Natural killer cell treated with Interleukin-12 subunit alpha and Interleukin-12 subunit beta and Interleukin-15 and Interleukin-18, amount 100 ng/mL, for 72 hours (primary cell): ENCODE results near the gene LRP5. TPM values are rescaled to one million over a fixed set of nuclear protein-coding genes. Genes with fewer than 3 reads are reported as not detected.

ENCODE experiments used
- ATAC-seq, 2 donors: fragments of 150-1000 bp; cut with Tn5 transposase in 1 of 2; sonication (Bioruptor Pico), chemical (Tn5 transposase) in 1 of 2; 2 replicates each; pipeline ENCODE4 v1.10.0; 2021
- DNase-seq: peaks from one replicate; pipeline ENCODE4 v3.0.0; 2022; ENCODE audit warnings: low spot score
- H3K27ac Mint-ChIP-seq, 2 donors: 1 replicate in 1 of 2; 2 replicates in 1 of 2; pipeline ENCODE4 v1.8.0; 2022; ENCODE audit warnings: mixed read lengths in 2 of 2, mild to moderate bottlenecking in 1 of 2, moderate library complexity in 1 of 2
- H3K27me3 Mint-ChIP-seq, 2 donors: 1 replicate in 1 of 2; 2 replicates in 1 of 2; pipeline ENCODE4 v1.8.0; 2022; ENCODE audit warnings: mixed read lengths in 2 of 2
- H3K36me3 Mint-ChIP-seq: one replicate; pipeline ENCODE4 v1.8.0; 2022; ENCODE audit warnings: mixed read lengths
- H3K4me1 Mint-ChIP-seq, 2 donors: 1 replicate in 1 of 2; 2 replicates in 1 of 2; pipeline ENCODE4 v1.8.0; 2022; ENCODE audit warnings: low read depth in 2 of 2, mixed read lengths in 2 of 2, mild to moderate bottlenecking in 1 of 2
- H3K4me3 Mint-ChIP-seq: one replicate; pipeline ENCODE4 v1.8.0; 2022; ENCODE audit warnings: mixed read lengths
- H3K9me3 Mint-ChIP-seq: 2 replicates; pipeline ENCODE4 v1.8.0; 2022; ENCODE audit warnings: mixed read lengths
- total RNA-seq, 2 donors: library from RNA; stranded (reverse); gene quantifications; one replicate each; pipeline ENCODE4 v1.2.3, GENCODE V29; 2022

Gene LRP5
- total RNA-seq, 2 donors from 2014 or later, result 0.93 to 2.1 TPM

GRCh38 chr11:68324695-68325094 lies 12.3 kb downstream of the LRP5 start:
- no peaks in the 10 kb centered on the region for H3K36me3 Mint-ChIP-seq
- peaks cover 12 to 14% of the 10 kb centered on the region in 2 donors for H3K27me3 Mint-ChIP-seq
- H3K27ac Mint-ChIP-seq, result no peak overlapping the region
- H3K4me3 Mint-ChIP-seq, result no peak overlapping the region
- ATAC-seq (no peak), DNase-seq (no peak)
- no peaks in the 10 kb centered on the region for H3K9me3 Mint-ChIP-seq
- peaks cover 4 to 5% of the 10 kb centered on the region in 2 donors for H3K4me1 Mint-ChIP-seq

- Mint-ChIP-seq H3K36me3 (no peaks in the 10 kb centered on the region), H3K9me3 (no peaks in the 10 kb centered on the region), H3K27me3 (peaks cover 12 to 16% of the 10 kb centered on the region in 2 donors), H3K4me3 (no peak overlapping the region), H3K4me1 (peaks cover 4 to 5% of the 10 kb centered on the region in 2 donors), H3K27ac (no peak overlapping the region)
- ATAC-seq, result no peak
- no peak for DNase-seq
Observed at GRCh38 chr11:68325183-68325906, 13.0 kb downstream of the LRP5 start.

DNA sequence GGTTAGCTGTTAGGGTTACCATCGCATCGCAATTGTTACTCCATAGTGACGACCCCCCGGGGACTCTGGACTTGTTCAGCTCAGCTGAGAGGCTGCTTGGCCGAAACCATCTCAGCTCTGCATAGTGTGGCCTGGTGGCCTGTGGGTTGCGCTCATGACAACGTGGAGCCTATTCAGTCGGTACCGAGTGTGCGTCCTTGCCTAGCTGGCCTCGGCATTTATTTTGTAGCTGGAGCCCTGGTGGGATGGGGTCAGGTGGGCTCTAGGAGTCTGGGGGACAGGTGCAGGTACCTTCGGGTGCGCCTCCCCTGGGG lies 13.5 kb downstream of the LRP5 start:
- ATAC-seq, result no peak
- Mint-ChIP-seq H3K36me3 (no peaks in the 10 kb centered on the region), H3K27ac (no peak overlapping the region), H3K9me3 (no peaks in the 10 kb centered on the region), H3K27me3 (peaks cover 12 to 13% of the 10 kb centered on the region in 2 donors), H3K4me3 (no peak overlapping the region), H3K4me1 (peaks cover 4 to 5% of the 10 kb centered on the region in 2 donors)
- no peak for DNase-seq

GRCh38 chr11:68326334-68327215 lies 14.2 kb downstream of the LRP5 start:
- no peak overlapping the region for H3K27ac Mint-ChIP-seq
- H3K4me3 Mint-ChIP-seq, result no peak overlapping the region
- ATAC-seq, result no peak
- peaks cover 12 to 16% of the 10 kb centered on the region in 2 donors for H3K27me3 Mint-ChIP-seq
- peaks cover 7 to 9% of the 10 kb centered on the region in 2 donors for H3K4me1 Mint-ChIP-seq
- H3K9me3 Mint-ChIP-seq, result no peaks in the 10 kb centered on the region
- no peak for DNase-seq
- H3K36me3 Mint-ChIP-seq, result no peaks in the 10 kb centered on the region

GRCh38 chr11:68327586-68328370 lies 15.4 kb downstream of the LRP5 start:
- DNase-seq (no peak), ATAC-seq (no peak)
- Mint-ChIP-seq H3K9me3 (no peaks in the 10 kb centered on the region), H3K36me3 (no peaks in the 10 kb centered on the region), H3K27me3 (peaks cover 5 to 13% of the 10 kb centered on the region in 2 donors), H3K27ac (no peak overlapping the region), H3K4me1 (peaks cover 8 to 12% of the 10 kb centered on the region in 2 donors), H3K4me3 (no peak overlapping the region)

GRCh38 chr11:68328374-68329091 lies 16.1 kb downstream of the LRP5 start:
- Mint-ChIP-seq H3K36me3 (no peaks in the 10 kb centered on the region), H3K27me3 (peaks cover 5 to 13% of the 10 kb centered on the region in 2 donors), H3K4me3 (no peak overlapping the region), H3K4me1 (peaks cover 8 to 12% of the 10 kb centered on the region in 2 donors), H3K9me3 (no peaks in the 10 kb centered on the region), H3K27ac (no peak overlapping the region)
- DNase-seq (no peak), ATAC-seq (no peak)

DNA sequence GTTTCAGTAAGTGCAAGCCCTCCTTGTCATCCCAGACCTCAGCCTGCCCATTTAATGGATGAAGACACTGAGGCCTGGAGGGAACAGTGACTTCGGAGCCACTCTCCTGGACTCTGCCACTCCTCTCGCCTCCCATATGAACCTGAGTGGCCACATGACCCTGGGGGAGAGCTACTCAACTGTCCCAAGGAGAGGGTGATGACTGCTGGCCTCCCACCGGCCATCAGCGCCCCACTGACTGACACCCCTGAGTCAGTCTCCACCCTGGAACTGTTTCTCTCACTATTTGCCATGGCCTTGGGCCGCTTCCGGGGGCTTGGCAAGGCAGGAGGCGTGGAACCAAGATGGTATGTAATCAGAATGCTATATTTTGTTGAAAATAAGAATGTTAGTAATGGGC lies 17.1 kb downstream of the LRP5 start:
- H3K27me3 Mint-ChIP-seq, result peaks cover 5 to 17% of the 10 kb centered on the region in 2 donors
- no peak overlapping the region for H3K27ac Mint-ChIP-seq
- DNase-seq, result no peak
- no peak for ATAC-seq
- H3K4me3 Mint-ChIP-seq, result no peak overlapping the region
- peaks cover 12 to 13% of the 10 kb centered on the region in 2 donors for H3K4me1 Mint-ChIP-seq
- H3K36me3 Mint-ChIP-seq, result no peaks in the 10 kb centered on the region
- H3K9me3 Mint-ChIP-seq, result no peaks in the 10 kb centered on the region

DNA sequence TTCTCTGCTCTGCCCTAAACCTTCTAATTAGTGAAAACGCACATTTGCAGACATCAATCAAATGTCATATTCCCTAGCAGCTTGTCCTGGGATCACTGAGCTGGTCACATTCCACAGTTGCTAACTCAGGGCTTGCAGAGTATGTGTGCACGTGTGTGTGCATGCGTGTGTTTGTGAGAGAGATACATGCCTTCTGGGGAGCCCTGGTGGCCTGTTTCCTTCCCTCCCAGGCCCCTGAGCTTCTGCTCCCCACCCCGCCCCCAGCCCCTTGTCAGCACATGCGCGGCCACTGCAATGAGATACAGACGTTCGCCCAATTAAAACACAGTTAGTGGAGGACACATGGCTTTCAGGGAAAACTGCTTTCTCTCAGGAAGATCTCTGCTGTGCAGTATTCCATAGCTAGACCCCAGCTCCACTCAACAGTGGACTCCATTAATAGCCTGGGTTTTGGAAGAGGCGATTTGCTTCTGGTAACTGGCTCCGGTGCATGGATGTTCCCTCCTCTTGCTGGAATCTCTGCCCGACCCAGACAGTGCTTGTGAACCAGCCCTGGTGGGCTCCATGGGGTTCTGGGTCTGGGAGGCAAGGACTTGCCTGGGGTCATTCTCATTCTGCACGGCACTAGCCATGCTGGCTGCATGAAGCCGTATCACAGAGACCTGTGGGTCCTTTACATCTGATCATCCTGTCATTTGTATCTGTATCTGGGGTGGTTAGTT lies 17.7 kb downstream of the LRP5 start:
- ATAC-seq (no peak), DNase-seq (no peak)
- H3K9me3 Mint-ChIP-seq, result no peaks in the 10 kb centered on the region
- peaks cover 5 to 17% of the 10 kb centered on the region in 2 donors for H3K27me3 Mint-ChIP-seq
- no peaks in the 10 kb centered on the region for H3K36me3 Mint-ChIP-seq
- no peak overlapping the region for H3K4me3 Mint-ChIP-seq
- peaks cover 12 to 13% of the 10 kb centered on the region in 2 donors for H3K4me1 Mint-ChIP-seq
- no peak overlapping the region for H3K27ac Mint-ChIP-seq

GRCh38 chr11:68330700-68331337 lies 18.4 kb downstream of the LRP5 start:
- no peaks in the 10 kb centered on the region for H3K36me3 Mint-ChIP-seq
- peaks cover 17% of the 10 kb centered on the region in 2 donors for H3K4me1 Mint-ChIP-seq
- peaks cover 5 to 17% of the 10 kb centered on the region in 2 donors for H3K27me3 Mint-ChIP-seq
- no peak overlapping the region for H3K27ac Mint-ChIP-seq
- DNase-seq (no peak), ATAC-seq (no peak)
- H3K4me3 Mint-ChIP-seq, result no peak overlapping the region
- no peaks in the 10 kb centered on the region for H3K9me3 Mint-ChIP-seq

DNA sequence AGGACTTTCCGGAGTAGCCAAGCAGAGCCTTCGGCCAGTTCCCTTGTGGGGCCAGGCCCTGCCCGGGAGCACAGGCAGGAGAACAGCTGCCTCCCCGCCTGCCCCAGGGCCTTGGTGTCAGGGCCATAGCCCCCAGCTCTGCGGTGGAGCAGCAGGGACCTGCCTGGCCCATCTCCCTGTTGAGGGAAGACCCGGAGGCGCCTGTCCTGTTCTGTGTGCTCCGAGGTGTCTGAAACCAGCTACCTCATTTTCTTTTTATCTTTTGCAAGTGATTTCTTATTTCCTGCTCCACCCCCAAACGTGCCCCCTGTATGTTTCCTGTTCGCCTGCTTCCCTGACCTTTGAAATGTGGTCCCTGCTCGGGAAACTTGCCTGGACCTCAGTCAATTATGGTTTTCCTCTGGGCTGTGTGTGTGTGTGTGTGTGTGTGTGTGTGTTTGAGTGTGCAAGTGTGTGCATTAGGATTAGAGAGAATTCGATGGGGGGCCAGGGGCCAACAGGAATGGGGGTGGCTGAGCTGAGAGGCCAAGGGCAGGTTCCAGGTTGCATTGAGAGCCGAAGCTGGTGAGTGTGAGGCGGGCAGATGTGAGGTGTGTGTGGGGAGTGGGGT lies 19.1 kb downstream of the LRP5 start:
- Mint-ChIP-seq H3K9me3 (no peaks in the 10 kb centered on the region), H3K27me3 (peaks cover 5 to 17% of the 10 kb centered on the region in 2 donors), H3K36me3 (no peaks in the 10 kb centered on the region), H3K27ac (no peak overlapping the region), H3K4me1 (peaks cover 19 to 21% of the 10 kb centered on the region in 2 donors), H3K4me3 (no peak overlapping the region)
- DNase-seq, result no peak
- no peak for ATAC-seq

DNA sequence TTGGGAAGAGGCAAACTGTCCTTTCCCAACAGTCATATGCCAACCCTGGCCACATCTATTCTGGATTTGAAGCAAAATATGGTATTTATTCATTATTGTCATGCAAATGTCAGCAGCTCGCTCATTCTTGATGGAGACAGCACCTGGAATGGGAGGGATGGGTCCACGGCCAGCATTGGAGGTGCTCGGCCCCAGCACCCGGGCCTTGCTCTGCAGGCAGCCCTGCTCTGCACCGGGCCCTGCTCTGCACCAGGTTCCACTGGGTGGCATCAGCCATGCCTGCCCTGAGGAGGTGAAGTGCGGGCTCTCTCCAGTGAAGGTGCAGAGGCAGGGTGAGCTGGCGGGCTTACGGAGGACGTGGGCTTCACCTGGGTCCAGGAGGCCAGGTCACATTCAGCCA lies 19.8 kb downstream of the LRP5 start:
- peaks cover 5 to 17% of the 10 kb centered on the region in 2 donors for H3K27me3 Mint-ChIP-seq
- no peak for DNase-seq
- no peaks in the 10 kb centered on the region for H3K9me3 Mint-ChIP-seq
- peaks cover 27 to 28% of the 10 kb centered on the region in 2 donors for H3K4me1 Mint-ChIP-seq
- no peak overlapping the region for H3K27ac Mint-ChIP-seq
- H3K4me3 Mint-ChIP-seq, result no peak overlapping the region
- no peak for ATAC-seq
- no peaks in the 10 kb centered on the region for H3K36me3 Mint-ChIP-seq

- no peaks in the 10 kb centered on the region for H3K9me3 Mint-ChIP-seq
- H3K4me1 Mint-ChIP-seq, result peaks cover 32 to 33% of the 10 kb centered on the region in 2 donors
- H3K27ac Mint-ChIP-seq, result no peak overlapping the region
- no peak overlapping the region for H3K4me3 Mint-ChIP-seq
- ATAC-seq (no peak), DNase-seq (no peak)
- no peaks in the 10 kb centered on the region for H3K36me3 Mint-ChIP-seq
- peaks cover 0 to 21% of the 10 kb centered on the region in 2 donors for H3K27me3 Mint-ChIP-seq
Observed at GRCh38 chr11:68333173-68333572, 20.8 kb downstream of the LRP5 start.
